ENCODE results near the gene OR6Q1. TPM values are rescaled to one million over a fixed set of nuclear protein-coding genes. Genes with fewer than 3 reads are reported as not detected.

The OR6Q1 gene
- total RNA-seq, 1 donor from 2014 or later: not detected

DNA sequence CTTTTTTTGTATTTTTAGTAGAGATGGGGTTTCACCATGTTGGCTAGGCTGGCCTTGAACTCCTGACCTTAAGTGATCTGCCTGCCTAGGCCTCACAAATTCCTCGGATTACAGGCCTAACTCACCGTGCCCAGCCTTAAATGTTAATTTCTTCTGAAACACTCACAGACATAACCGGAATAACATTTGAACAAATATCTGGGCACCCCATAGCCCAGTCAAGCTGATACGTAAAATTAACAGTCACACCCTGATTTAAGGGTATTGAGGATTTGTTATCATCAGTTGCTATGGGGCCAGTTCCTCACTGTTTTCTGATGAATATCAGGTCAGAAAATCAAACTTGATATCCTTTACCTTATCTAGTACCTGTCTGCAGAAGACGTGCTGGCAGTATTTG, 30.1 kb upstream of the OR6Q1 start:
- no peaks in the 10 kb centered on the region for H3K27me3 Mint-ChIP-seq (ENCODE audit: unreplicated experiment)
- no peak for DNase-seq (ENCODE audit: extremely low spot score, unreplicated experiment)
- H3K27ac Mint-ChIP-seq (ENCODE audit: unreplicated experiment): no peak overlapping the region
- no peaks in the 10 kb centered on the region for H3K9me3 Mint-ChIP-seq (ENCODE audit: unreplicated experiment)
- no peaks in the 10 kb centered on the region for H3K4me1 Mint-ChIP-seq (ENCODE audit: unreplicated experiment)
- TF ChIP-seq, protein P1, sequence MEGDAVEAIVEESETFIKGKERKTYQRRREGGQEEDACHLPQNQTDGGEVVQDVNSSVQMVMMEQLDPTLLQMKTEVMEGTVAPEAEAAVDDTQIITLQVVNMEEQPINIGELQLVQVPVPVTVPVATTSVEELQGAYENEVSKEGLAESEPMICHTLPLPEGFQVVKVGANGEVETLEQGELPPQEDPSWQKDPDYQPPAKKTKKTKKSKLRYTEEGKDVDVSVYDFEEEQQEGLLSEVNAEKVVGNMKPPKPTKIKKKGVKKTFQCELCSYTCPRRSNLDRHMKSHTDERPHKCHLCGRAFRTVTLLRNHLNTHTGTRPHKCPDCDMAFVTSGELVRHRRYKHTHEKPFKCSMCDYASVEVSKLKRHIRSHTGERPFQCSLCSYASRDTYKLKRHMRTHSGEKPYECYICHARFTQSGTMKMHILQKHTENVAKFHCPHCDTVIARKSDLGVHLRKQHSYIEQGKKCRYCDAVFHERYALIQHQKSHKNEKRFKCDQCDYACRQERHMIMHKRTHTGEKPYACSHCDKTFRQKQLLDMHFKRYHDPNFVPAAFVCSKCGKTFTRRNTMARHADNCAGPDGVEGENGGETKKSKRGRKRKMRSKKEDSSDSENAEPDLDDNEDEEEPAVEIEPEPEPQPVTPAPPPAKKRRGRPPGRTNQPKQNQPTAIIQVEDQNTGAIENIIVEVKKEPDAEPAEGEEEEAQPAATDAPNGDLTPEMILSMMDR (IDR thresholded peaks at IDR 0.05): no peak
- H3K4me3 Mint-ChIP-seq (ENCODE audit: unreplicated experiment): no peak overlapping the region
- no peaks in the 10 kb centered on the region for H3K36me3 Mint-ChIP-seq (ENCODE audit: unreplicated experiment)

DNA sequence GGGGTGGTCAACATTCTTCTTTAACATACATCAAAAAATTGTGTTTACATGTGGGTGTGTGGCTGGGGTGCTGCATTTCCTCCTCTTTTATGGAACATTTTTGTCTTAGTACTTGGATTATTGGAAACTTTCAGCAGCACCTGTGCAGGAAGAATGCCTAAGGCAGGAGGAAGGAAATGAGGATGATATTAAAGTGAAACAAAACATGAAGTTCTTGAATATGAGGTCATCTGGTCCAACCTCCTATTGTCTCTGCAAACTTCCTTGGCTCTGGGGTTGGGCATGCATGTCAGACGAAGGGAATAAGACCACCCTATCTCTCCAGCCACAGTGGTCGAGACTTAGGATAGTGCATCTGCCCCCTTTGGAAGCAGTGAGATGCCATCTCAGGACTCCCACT, 27.7 kb upstream of the OR6Q1 start:
- no peaks in the 10 kb centered on the region for H3K27me3 Mint-ChIP-seq (ENCODE audit: unreplicated experiment)
- no peak overlapping the region for H3K4me3 Mint-ChIP-seq (ENCODE audit: unreplicated experiment)
- DNase-seq (ENCODE audit: extremely low spot score, unreplicated experiment): no peak
- no peaks in the 10 kb centered on the region for H3K4me1 Mint-ChIP-seq (ENCODE audit: unreplicated experiment)
- TF ChIP-seq, protein P1 (IDR thresholded peaks at IDR 0.05): no peak
- H3K27ac Mint-ChIP-seq (ENCODE audit: unreplicated experiment): no peak overlapping the region
- H3K36me3 Mint-ChIP-seq (ENCODE audit: unreplicated experiment): no peaks in the 10 kb centered on the region
- no peaks in the 10 kb centered on the region for H3K9me3 Mint-ChIP-seq (ENCODE audit: unreplicated experiment)

DNA sequence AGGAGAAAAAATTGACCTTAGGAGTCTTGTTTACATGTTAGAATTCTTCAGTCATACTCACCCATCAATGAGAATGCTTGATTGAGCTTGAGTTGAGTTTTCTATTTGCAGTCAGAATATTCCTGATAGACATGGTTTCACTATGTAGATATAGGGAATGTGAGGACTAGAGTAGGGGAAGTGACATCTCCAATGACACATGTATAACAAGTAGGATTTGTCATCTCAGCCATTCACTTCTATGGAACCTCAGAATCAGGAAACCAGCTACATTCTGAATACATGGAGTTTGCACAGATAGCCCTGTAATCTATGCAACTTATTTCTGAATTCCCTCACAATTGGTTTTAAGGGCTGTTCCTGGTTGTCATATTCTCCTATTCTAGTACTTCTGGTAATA, 27.2 kb upstream of the OR6Q1 start:
- TF ChIP-seq, protein P1 (IDR thresholded peaks at IDR 0.05): no peak
- DNase-seq (ENCODE audit: extremely low spot score, unreplicated experiment): no peak
- H3K4me3 Mint-ChIP-seq (ENCODE audit: unreplicated experiment): no peak overlapping the region
- no peak overlapping the region for H3K27ac Mint-ChIP-seq (ENCODE audit: unreplicated experiment)
- H3K36me3 Mint-ChIP-seq (ENCODE audit: unreplicated experiment): no peaks in the 10 kb centered on the region
- H3K27me3 Mint-ChIP-seq (ENCODE audit: unreplicated experiment): no peaks in the 10 kb centered on the region
- H3K4me1 Mint-ChIP-seq (ENCODE audit: unreplicated experiment): no peaks in the 10 kb centered on the region
- H3K9me3 Mint-ChIP-seq (ENCODE audit: unreplicated experiment): no peaks in the 10 kb centered on the region

DNA sequence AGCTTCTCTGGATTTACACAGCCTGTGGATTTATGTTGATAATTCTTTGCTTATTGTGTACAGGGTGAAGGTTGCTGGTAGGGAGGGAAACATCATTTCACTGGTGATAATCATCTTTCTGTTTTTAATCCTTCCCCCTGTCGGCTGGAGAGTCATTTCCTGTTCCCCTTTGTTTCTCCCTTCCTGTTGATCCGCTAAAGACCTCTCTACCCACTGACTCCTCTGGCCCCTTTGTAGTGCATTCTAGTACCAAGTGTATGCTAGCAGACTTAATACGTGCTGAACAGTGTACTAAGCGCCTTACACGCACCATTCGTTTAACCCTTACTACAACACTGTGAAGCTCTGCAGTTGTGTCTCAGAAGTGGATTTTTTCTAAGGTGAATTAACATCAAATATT, 26.1 kb upstream of the OR6Q1 start:
- no peaks in the 10 kb centered on the region for H3K4me1 Mint-ChIP-seq (ENCODE audit: unreplicated experiment)
- DNase-seq (ENCODE audit: extremely low spot score, unreplicated experiment): no peak
- H3K27ac Mint-ChIP-seq (ENCODE audit: unreplicated experiment): no peak overlapping the region
- TF ChIP-seq, protein P1 (IDR thresholded peaks at IDR 0.05): no peak
- H3K36me3 Mint-ChIP-seq (ENCODE audit: unreplicated experiment): no peaks in the 10 kb centered on the region
- no peaks in the 10 kb centered on the region for H3K27me3 Mint-ChIP-seq (ENCODE audit: unreplicated experiment)
- no peak overlapping the region for H3K4me3 Mint-ChIP-seq (ENCODE audit: unreplicated experiment)
- no peaks in the 10 kb centered on the region for H3K9me3 Mint-ChIP-seq (ENCODE audit: unreplicated experiment)

DNA sequence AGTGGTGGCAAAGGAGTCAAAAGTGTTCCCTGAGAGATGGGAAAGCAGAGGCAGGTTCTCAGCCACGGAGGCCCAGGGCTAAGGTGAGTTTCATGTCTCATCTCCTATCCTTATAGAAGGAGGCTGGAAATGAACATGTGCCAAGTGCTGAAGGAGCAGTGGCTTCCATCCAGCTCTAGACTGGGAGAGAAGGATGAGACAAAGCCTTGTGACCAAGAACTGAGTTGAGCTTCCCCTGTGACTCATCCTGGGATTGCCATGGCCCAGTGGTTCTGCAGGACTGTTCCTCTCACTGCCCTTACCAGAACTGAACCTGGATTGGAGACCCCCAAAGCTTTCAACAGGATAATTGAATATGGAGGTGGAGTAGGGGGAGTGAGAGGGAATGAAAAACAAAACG, 23.8 kb upstream of the OR6Q1 start:
- Mint-ChIP-seq H3K27me3 (ENCODE audit: unreplicated experiment) (no peaks in the 10 kb centered on the region), H3K4me1 (ENCODE audit: unreplicated experiment) (no peaks in the 10 kb centered on the region), H3K36me3 (ENCODE audit: unreplicated experiment) (no peaks in the 10 kb centered on the region), H3K9me3 (ENCODE audit: unreplicated experiment) (no peaks in the 10 kb centered on the region), H3K4me3 (ENCODE audit: unreplicated experiment) (no peak overlapping the region), H3K27ac (ENCODE audit: unreplicated experiment) (no peak overlapping the region)
- TF ChIP-seq, protein P1 (IDR thresholded peaks at IDR 0.05): no peak
- no peak for DNase-seq (ENCODE audit: extremely low spot score, unreplicated experiment)
